H1 (cell line): ENCODE measurements around the gene CABCOCO1. TPM values are rescaled to one million over a fixed set of nuclear protein-coding genes. Genes with fewer than 3 reads are reported as not detected.

Experiments
- KDM4A ChIP-seq: IDR thresholded peaks from one replicate; pipeline ENCODE4 v1.7.1; 2012; ENCODE audit warnings: low read depth, mild to moderate bottlenecking, moderate library complexity, low read length, inconsistent platforms; ENCODE audit not compliant: severe bottlenecking
- polyA plus RNA-seq, 7 experiments: library from polyadenylated mRNA; depleted of rRNA in 3 of 7; stranded (reverse) in 5 of 7; unstranded in 2 of 7; fragments of >200 nt in 5 of 7; fragments of 200-250 nt in 2 of 7; gene quantifications; 1 replicate in 5 of 7; 2 replicates in 1 of 7; 4 replicates in 1 of 7; pipeline versions ENCODE4 v1.2.1 to v1.2.3, GENCODE V29; 2011 to 2013; ENCODE audit warnings: missing spikeins in 2 of 7, mixed read lengths in 2 of 7
- total RNA-seq: library from RNA; stranded (reverse); fragmentation: NEBNext Ultra II Directional; extraction: Animal tissue kit (Norgen Biotek cat#: 25700); gene quantifications from 2 replicates; pipeline ENCODE4 v1.2.1, GENCODE V29; 2021

Gene CABCOCO1
- total and polyA plus RNA-seq, 2 of the 8 experiments (the other 6 are each of a cell fraction or from before 2014, with no cell fraction given): not detected

DNA sequence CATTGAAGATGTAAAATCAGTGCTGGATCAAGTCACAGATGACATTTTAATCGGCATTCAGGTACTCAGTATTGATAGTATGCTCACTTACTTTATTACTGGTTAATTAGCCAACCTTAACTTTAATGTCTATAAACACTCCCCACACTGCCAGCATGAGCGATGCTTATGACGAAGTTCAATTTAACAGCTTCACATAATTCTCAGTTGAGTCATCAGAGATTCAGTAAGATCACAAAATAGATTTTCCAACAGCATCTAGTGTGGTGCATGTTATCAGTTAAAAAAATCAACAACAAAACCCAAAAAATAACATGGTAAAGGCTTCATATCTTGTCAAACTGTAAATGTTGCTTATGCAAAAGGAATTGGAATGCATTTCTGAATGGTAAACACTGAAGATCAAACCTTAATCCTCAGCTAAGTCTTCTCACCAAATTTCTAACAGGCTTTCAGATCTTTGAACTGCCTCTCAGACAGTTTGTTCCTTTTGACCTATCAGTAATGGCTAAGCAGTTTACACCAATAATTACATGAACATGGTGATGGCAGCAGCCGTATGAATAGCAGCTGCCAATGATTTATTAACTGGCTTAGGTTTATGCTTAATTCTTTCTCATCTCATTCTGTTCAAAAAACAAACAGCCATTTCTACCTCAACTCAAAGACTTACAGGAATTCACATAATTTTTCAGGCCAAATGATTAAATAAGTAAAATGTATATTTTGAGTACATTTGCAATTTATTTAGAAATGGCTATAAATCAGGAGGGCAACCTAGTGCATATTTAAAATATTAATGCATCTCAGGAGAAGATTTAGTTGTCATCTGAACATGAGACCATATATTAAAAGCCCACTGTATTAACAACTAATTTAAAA is 98.5 kb downstream of the CABCOCO1 start (continued):
- TF ChIP-seq KDM4A: no peak
